GM10266 (cell line): ENCODE data around the gene NOC2L.

Source experiments
- DNase-seq: peaks from one replicate; pipeline ENCODE4 v3.0.0; 2012; ENCODE audit errors: extremely low spot score
- CTCF ChIP-seq: IDR thresholded peaks from 2 replicates; pipeline ENCODE4 v1.5.1; 2012; ENCODE audit warnings: mild to moderate bottlenecking, low read depth; ENCODE audit not compliant: control insufficient read depth, insufficient read depth; ENCODE audit errors: missing control alignments

Gene NOC2L

GRCh38 chr1:958823-959730, at the start of gene NOC2L:
Gene NOC2L, minus strand, starts transcription at chr1:959256. Its CDS starts 16 bp downstream, at chr1:959240.
- DNase-seq, result peak; percentile 98
- no peak for TF ChIP-seq CTCF

- DNase-seq, result no peak
- no peak for TF ChIP-seq CTCF
Observed at GRCh38 chr1:1006305-1007159, 47.5 kb upstream of the NOC2L start.

- DNase-seq, result no peak
- no peak for TF ChIP-seq CTCF
Observed at GRCh38 chr1:1005774-1006304, 46.8 kb upstream of the NOC2L start.

GRCh38 chr1:1004780-1005697, 46.0 kb upstream of the NOC2L start:
- peak; percentile 69 for DNase-seq

GRCh38 chr1:1004420-1004779, 45.3 kb upstream of the NOC2L start:
- TF ChIP-seq CTCF, result no peak
- DNase-seq, result no peak

More at GRCh38 chr1:1004780-1005697, 46.0 kb upstream of the NOC2L start:
- no peak for TF ChIP-seq CTCF

- no peak for DNase-seq
- no peak for TF ChIP-seq CTCF
Observed at GRCh38 chr1:1003618-1004419, 44.8 kb upstream of the NOC2L start.
